Choroid plexus epithelial cell (primary cell): ENCODE measurements around the gene EFNA4.

Experiments used
- DNase-seq: peaks from one replicate; pipeline ENCODE4 v3.0.0-alpha.2; 2010; ENCODE audit warnings: low read depth
- H3K4me3 ChIP-seq: 2 replicates; pipeline ENCODE4 v1.5.1; 2011; ENCODE audit warnings: low read depth, mild to moderate bottlenecking, control low read depth, low read length, moderate library complexity
- TF ChIP-seq, protein P1 (sequence below): conservative IDR thresholded peaks from 2 replicates; pipeline ENCODE4 v1.5.1; 2011; ENCODE audit warnings: low read depth, mild to moderate bottlenecking, control low read depth, inconsistent platforms, low read length, moderate library complexity

The EFNA4 gene

DNA sequence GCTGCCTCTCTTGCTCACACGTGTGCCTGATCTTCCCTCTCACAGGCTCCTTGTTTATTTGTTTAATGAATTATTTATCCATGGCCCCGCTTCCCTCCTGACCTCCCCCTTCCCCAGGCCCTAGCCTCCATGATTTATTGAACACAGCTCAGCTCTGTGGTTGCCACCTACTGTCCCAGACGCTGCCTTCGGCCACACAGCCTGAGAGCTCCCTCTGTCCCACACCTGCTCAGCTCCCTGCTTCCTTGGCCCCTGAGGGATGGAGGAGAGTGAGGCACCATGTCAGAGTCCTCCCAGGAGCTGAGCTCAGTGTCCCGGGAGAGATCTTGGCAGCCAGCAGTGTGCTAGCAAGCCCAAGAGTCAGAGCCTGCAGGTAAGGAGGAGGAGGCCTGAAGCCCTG lies 12.0 kb downstream of the EFNA4 start:
- TF ChIP-seq, protein P1, sequence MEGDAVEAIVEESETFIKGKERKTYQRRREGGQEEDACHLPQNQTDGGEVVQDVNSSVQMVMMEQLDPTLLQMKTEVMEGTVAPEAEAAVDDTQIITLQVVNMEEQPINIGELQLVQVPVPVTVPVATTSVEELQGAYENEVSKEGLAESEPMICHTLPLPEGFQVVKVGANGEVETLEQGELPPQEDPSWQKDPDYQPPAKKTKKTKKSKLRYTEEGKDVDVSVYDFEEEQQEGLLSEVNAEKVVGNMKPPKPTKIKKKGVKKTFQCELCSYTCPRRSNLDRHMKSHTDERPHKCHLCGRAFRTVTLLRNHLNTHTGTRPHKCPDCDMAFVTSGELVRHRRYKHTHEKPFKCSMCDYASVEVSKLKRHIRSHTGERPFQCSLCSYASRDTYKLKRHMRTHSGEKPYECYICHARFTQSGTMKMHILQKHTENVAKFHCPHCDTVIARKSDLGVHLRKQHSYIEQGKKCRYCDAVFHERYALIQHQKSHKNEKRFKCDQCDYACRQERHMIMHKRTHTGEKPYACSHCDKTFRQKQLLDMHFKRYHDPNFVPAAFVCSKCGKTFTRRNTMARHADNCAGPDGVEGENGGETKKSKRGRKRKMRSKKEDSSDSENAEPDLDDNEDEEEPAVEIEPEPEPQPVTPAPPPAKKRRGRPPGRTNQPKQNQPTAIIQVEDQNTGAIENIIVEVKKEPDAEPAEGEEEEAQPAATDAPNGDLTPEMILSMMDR, result no peak
- DNase-seq, result no peak
- H3K4me3 ChIP-seq, result no peak overlapping the region

DNA sequence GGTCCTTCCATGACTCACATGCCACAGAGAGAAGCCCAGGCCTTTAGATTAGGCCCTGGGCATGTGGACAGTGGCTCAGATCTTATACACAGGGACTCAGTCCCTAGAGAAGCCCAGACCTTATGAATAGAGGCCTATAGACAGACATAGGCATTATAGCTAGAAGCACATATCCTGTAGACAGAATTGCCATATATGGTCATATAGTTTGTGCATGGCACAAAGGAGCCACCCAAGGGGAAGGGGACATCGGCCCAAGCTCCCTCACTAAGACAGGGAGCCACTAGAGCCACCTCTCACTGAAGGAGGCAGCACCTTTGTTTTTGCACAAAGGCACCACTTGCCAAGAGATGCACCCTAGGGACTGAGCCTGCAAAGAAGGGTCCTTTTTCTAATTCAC lies 12.8 kb downstream of the EFNA4 start:
- DNase-seq, result no peak

DNA sequence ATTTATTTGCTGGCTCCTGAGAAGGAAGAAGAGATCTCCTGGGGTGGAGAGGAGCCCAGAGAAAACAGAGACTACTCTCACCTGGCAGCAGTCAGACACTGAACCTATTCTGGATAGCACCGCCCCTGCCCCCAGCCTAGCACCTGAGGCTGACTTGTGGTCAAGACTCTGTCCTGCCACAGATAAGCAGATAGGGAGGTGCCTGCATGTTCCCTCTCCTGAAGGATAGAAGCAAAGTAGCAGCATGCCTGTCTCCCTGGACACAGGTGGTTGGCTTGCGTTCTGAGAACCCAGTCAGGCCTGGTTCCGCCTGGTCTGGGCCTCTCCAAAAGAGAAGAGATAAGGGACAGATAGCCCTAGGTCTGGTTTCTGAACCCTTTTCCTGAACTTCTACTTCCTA lies 13.8 kb downstream of the EFNA4 start:
- H3K4me3 ChIP-seq, result no peak overlapping the region
- TF ChIP-seq, protein P1, result no peak
- DNase-seq, result no peak

More for the DNA sequence above, 12.8 kb downstream of the EFNA4 start:
- no peak overlapping the region for H3K4me3 ChIP-seq
- TF ChIP-seq, protein P1, result no peak

DNA sequence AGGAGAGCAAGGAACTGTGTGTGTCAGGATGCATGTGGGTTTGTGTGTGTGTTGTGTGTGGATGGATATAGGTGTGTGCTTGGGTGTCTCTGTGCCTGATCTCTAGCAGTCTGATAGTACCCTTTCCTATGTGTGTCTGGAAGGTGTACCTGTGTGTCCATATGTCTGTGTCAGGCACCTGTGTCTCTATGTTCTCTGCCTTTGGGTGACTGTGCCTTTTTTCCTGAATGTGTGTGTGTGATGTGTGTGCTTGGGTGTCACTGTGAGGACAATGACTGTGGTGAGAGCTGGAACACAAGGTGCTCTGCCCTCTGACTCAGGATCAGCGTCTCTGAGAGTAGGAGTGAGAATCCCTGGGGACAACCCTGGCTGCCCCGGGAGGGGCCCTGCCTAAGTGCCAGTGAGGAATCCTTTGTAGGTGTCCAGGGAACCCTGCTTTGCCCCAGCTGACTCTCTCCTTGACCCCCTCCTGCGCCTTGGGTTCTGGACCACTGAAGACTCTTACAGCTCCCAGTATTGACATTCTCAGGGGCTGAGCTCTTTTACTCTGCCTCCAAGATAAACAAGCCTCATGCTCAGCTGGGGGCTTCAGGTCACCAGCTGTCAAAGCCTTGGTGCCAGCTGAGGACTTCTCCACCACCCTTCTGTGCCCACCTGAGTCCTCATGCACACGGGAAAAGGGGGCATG lies 14.4 kb downstream of the EFNA4 start:
- TF ChIP-seq, protein P1, result no peak
- no peak for DNase-seq
- no peak overlapping the region for H3K4me3 ChIP-seq

DNA sequence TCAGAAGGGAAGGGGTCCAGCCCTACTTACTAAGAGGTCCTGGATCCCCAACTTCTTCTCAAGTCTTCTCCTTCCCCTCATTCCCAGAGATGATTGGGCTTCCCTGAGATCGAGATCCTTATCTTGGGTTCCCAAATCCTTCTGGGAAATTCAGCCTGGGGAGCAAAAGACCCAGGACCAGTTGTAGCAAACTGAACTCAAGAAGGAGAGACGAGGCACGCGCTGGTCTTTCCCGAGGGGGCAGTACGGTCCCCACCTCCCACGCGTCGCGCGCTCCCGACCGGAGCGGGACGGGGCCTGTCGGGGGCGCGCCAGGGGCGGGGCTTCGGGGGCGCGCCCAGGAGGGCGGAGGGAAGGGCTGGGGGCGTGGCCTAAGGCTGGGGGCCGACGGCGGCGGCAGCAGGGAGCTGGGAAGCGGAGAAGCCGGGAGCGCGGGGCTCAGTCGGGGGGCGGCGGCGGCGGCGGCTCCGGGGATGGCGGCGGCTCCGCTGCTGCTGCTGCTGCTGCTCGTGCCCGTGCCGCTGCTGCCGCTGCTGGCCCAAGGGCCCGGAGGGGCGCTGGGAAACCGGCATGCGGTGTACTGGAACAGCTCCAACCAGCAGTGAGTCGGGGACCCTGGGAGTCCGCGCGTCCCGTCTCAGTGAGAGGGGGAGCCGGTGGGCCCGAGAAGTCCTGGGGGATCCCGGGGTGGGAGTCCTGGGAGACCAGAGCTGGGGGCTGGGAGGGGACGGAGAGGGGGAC lies 15.1 kb downstream of the EFNA4 start, which contains the start of gene EFNA3:
Gene EFNA3, plus strand, starts transcription at position 369 of the 741 bp plus-strand sequence. Its CDS starts 105 bp downstream, at position 474.
- peak; percentile 38 for DNase-seq

DNA sequence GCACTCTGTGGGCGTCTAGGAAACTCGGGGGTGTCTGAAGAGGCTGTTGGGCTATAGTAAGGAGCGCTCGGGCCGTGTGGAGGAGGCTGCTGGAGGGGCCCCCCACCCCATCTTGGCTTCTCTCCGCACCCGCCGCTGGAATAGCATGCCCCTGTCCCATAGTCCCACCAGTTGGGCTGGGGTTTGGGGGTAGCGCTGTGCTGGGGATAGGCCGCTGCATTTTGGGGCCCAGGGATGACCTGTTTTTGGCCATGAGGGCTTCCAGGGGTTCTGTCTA lies 15.6 kb downstream of the EFNA4 start:
- TF ChIP-seq, protein P1, result no peak
- H3K4me3 ChIP-seq, result peak overlapping the region; percentile 37
- no peak for DNase-seq

More for the DNA sequence above, 15.1 kb downstream of the EFNA4 start, which contains the start of gene EFNA3:
- H3K4me3 ChIP-seq, result peak within 1 kb of the TSS; percentile 37
- TF ChIP-seq, protein P1, result no peak
